HG03025 (cell line): ENCODE data around the gene MRPS25.

Experiments
- ATAC-seq: cut with Tn5 transposase; IDR thresholded peaks from one replicate; pipeline ENCODE4 v1.9.1; 2021; ENCODE audit warnings: mild to moderate bottlenecking, moderate library complexity; ENCODE audit not compliant: unreplicated experiment, low FRiP score

Gene MRPS25

GRCh38 chr3:15064835-15065549 is at the start of gene MRPS25:
TSS of gene MRPS25 (minus strand) at chr3:15065315. CDS start at chr3:15065194, 121 bp downstream.
- ATAC-seq, result peak; percentile 83

GRCh38 chr3:15113884-15114283 is 48.8 kb upstream of the MRPS25 start:
- no peak for ATAC-seq

GRCh38 chr3:15113471-15113870 is 48.4 kb upstream of the MRPS25 start:
- no peak for ATAC-seq

GRCh38 chr3:15112011-15112410 is 46.9 kb upstream of the MRPS25 start:
- no peak for ATAC-seq

- ATAC-seq, result no peak
Measured at GRCh38 chr3:15110206-15110605, 45.1 kb upstream of the MRPS25 start.

- no peak for ATAC-seq
Measured at GRCh38 chr3:15108869-15109268, 43.8 kb upstream of the MRPS25 start.

- no peak for ATAC-seq
Measured at GRCh38 chr3:15108082-15108545, 43.0 kb upstream of the MRPS25 start.

GRCh38 chr3:15107075-15107947 is 42.2 kb upstream of the MRPS25 start:
- no peak for ATAC-seq

- ATAC-seq, result no peak
Measured at GRCh38 chr3:15102836-15103235, 37.7 kb upstream of the MRPS25 start.

- no peak for ATAC-seq
Measured at GRCh38 chr3:15102256-15102655, 37.1 kb upstream of the MRPS25 start.

- ATAC-seq, result no peak
Measured at GRCh38 chr3:15099364-15100098, 34.4 kb upstream of the MRPS25 start.

- ATAC-seq, result peak; percentile 90
Measured at GRCh38 chr3:15098503-15099363, 33.6 kb upstream of the MRPS25 start, which contains the start of gene RBSN. TSS of gene RBSN (minus strand) at chr3:15099148. CDS start at chr3:15096120, 3,028 bp downstream.

GRCh38 chr3:15097891-15098290 is 32.8 kb upstream of the MRPS25 start:
- no peak for ATAC-seq

GRCh38 chr3:15096046-15096445 is 30.9 kb upstream of the MRPS25 start:
- no peak for ATAC-seq

- no peak for ATAC-seq
Measured at GRCh38 chr3:15094187-15094875, 29.2 kb upstream of the MRPS25 start.

- no peak for ATAC-seq
Measured at GRCh38 chr3:15092686-15093085, 27.6 kb upstream of the MRPS25 start.

- ATAC-seq, result no peak
Measured at GRCh38 chr3:15091575-15091974, 26.5 kb upstream of the MRPS25 start.

GRCh38 chr3:15089201-15089600 is 24.1 kb upstream of the MRPS25 start:
- no peak for ATAC-seq

GRCh38 chr3:15086699-15087098 is 21.6 kb upstream of the MRPS25 start:
- ATAC-seq, result no peak
